Ishikawa (cell line): Measurements from ENCODE around the gene IBA57.

Experiments
- MAX ChIP-seq: IDR thresholded peaks from 2 replicates; pipeline ENCODE4 v1.6.1; 2012
- RAD21 ChIP-seq: IDR thresholded peaks from 2 replicates; pipeline ENCODE4 v1.6.1; 2012; ENCODE audit warnings: low read depth

DNA sequence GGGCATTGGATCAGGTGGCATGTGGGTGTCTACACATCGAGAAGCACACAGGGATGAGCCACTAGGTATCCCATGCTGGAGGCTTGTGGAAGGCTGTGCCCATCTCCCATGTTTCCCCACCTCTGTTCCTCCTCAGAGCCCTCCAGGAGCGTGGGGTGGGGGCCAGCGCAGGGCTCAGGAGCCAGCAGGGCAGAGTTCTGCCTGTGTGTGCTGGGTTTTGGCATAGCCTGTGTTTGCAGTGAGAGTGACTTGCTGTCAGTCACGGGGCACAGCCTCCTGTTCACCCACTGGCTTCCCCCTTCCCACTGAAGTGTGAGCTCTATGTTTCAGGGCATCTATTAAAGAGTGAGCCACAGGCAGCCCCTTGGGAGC lies 10.4 kb downstream of the IBA57 start:
- TF ChIP-seq MAX: no peak
- no peak for TF ChIP-seq RAD21
